ENCODE results near the gene IRAK1.

IRAK1 gene

DNA sequence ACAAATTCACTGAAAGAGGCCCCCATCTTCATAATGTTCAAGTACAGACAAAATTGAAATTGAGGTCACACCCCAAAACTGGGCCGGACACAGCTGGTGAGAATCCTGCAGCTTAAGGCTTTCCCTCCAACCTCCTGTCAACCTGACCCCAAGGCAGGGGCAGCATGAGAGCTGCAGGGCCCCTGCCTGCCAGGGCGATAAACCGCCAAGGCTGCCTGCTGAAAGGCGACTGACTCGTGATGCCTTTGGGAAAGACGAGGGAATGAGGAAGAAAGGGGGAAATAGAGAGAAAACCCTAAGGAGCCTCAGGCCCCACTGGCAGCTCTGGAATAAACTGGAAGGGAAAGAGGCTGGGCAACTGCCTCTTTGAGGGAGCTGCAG, 7.3 kb upstream of the IRAK1 start:
- Histone ChIP-seq H3K4me1 (ENCODE audit: insufficient read depth, low read length) (no peaks in the 10 kb centered on the region), H3K4me3 (ENCODE audit: low read depth in 1 of 2, low read length in 2 of 2) (no peak overlapping the region), H3K4me2 (ENCODE audit: insufficient read depth, low read length) (no peak overlapping the region), H3K36me3 (ENCODE audit: insufficient read depth, low read length) (peaks cover 52% of the 10 kb centered on the region), H3K27ac (ENCODE audit: low read length) (no peak overlapping the region), H3K79me2 (ENCODE audit: insufficient read depth, low read length) (0 out of 2 replicates have a peak, but pooled peaks cover 2% of the 10 kb centered on the region), H3K27me3 (ENCODE audit: insufficient read depth, low read length, poor library complexity) (no peaks in the 10 kb centered on the region), H3K9ac (ENCODE audit: low read depth, low read length) (no peak overlapping the region), H2AFZ (ENCODE audit: low read depth, low read length) (no peak overlapping the region), H3K9me3 (ENCODE audit: insufficient read depth, low read length, severe bottlenecking) (no peaks in the 10 kb centered on the region), H4K20me1 (ENCODE audit: insufficient read depth, low read length) (no peaks in the 10 kb centered on the region)
- DNase-seq (no peak), ATAC-seq (ENCODE audit: insufficient read depth, low read depth) (no peak)
- TF ChIP-seq, protein P1, sequence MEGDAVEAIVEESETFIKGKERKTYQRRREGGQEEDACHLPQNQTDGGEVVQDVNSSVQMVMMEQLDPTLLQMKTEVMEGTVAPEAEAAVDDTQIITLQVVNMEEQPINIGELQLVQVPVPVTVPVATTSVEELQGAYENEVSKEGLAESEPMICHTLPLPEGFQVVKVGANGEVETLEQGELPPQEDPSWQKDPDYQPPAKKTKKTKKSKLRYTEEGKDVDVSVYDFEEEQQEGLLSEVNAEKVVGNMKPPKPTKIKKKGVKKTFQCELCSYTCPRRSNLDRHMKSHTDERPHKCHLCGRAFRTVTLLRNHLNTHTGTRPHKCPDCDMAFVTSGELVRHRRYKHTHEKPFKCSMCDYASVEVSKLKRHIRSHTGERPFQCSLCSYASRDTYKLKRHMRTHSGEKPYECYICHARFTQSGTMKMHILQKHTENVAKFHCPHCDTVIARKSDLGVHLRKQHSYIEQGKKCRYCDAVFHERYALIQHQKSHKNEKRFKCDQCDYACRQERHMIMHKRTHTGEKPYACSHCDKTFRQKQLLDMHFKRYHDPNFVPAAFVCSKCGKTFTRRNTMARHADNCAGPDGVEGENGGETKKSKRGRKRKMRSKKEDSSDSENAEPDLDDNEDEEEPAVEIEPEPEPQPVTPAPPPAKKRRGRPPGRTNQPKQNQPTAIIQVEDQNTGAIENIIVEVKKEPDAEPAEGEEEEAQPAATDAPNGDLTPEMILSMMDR (IDR thresholded peaks at IDR 0.05; ENCODE audit: borderline replicate concordance, extremely low read depth, low read length, poor library complexity, severe bottlenecking) = no peak

DNA sequence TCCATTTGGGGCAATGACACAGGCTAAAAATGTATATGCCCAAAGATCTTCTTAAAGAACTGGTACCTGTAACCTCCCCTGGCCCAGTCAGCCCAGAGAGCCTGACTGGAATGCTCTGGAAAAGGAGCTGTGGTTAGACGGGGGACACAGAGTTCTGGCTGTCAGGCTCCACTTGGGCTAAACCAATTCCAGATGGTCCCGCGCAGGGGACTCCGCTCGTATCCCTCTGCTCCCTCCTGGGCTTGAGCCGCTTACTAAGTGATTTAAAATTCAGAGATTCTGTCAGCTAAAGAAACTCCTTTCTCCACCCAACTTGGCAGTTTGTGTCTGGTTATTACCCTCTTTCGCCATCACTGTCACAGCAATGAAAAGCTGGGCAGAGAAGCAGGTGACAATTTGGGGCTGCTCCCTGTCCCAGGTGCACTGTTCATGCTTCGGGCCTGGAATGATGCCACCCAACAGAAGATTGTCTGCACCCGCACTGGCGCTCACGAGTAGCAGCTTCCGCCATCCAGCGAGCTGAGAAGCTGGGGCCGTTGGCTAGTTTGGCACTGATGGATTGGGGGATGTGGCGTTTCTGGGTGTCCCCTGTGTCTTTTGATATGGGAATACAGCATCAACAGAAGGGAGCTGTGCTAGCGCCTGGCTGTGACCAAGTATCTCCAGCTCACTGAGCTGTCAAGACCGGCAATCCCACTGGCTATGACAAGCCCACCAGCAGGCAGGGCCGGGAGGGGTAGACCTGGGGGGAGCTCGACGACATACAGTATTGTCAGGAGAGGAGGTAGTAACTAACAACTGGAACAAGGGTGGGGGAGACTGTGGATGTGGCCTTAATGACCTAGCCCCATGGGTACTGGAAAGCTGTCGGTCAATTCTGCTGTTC, 6.7 kb upstream of the IRAK1 start:
- DNase-seq (no peak), ATAC-seq (ENCODE audit: insufficient read depth, low read depth) (no peak)
- Histone ChIP-seq H3K4me3 (ENCODE audit: low read depth in 1 of 2, low read length in 2 of 2) (no peak overlapping the region), H3K4me2 (ENCODE audit: insufficient read depth, low read length) (no peak overlapping the region), H3K36me3 (ENCODE audit: insufficient read depth, low read length) (peaks cover 46% of the 10 kb centered on the region), H3K27ac (ENCODE audit: low read length) (no peak overlapping the region), H3K4me1 (ENCODE audit: insufficient read depth, low read length) (peaks cover under 1% of the 10 kb centered on the region; the same call in 1 of the 2 replicates), H3K9ac (ENCODE audit: low read depth, low read length) (no peak overlapping the region), H3K9me3 (ENCODE audit: insufficient read depth, low read length, severe bottlenecking) (no peaks in the 10 kb centered on the region), H2AFZ (ENCODE audit: low read depth, low read length) (no peak overlapping the region), H3K27me3 (ENCODE audit: insufficient read depth, low read length, poor library complexity) (no peaks in the 10 kb centered on the region), H3K79me2 (ENCODE audit: insufficient read depth, low read length) (0 out of 2 replicates have a peak, but pooled peaks cover under 1% of the 10 kb centered on the region), H4K20me1 (ENCODE audit: insufficient read depth, low read length) (no peaks in the 10 kb centered on the region)
- TF ChIP-seq, protein P1 (IDR thresholded peaks at IDR 0.05; ENCODE audit: borderline replicate concordance, extremely low read depth, low read length, poor library complexity, severe bottlenecking) = no peak
- no peak for TF ChIP-seq EZH2 (IDR thresholded peaks at IDR 0.05; ENCODE audit: borderline replicate concordance, low read depth, low read length, severe bottlenecking)

DNA sequence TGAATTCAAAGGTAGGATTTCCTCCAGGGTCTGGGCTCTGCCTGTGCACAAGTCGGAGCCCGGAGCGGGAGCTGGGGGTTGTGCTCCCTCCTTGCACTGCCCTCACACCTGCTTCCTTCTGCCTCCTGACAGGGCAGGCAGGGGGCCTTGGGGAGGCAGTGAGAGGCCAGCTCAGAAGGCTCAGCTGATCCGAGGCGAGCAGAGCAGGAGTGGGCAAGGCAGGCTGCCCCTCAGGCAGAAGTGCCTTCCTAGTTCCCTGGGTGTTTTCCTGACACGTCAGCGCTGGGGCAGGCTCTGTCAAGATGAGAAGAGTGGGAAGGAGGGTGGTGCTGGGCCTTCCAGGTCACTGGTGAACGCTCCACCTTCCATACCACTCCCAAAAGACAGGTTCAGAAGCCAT, 5.5 kb upstream of the IRAK1 start:
- DNase-seq (no peak), ATAC-seq (ENCODE audit: insufficient read depth, low read depth) (no peak)
- H3K4me3 ChIP-seq (ENCODE audit: low read depth in 1 of 2, low read length in 2 of 2) = no peak overlapping the region
- H3K9ac ChIP-seq (ENCODE audit: low read depth, low read length) = no peak overlapping the region
- H3K27ac ChIP-seq (ENCODE audit: low read length) = no peak overlapping the region
- TF ChIP-seq, protein P1 (IDR thresholded peaks at IDR 0.05; ENCODE audit: borderline replicate concordance, extremely low read depth, low read length, poor library complexity, severe bottlenecking) = no peak
- TF ChIP-seq EZH2 (IDR thresholded peaks at IDR 0.05; ENCODE audit: borderline replicate concordance, low read depth, low read length, severe bottlenecking) = no peak
- peaks cover 36% of the 10 kb centered on the region for H3K36me3 ChIP-seq (ENCODE audit: insufficient read depth, low read length)
- H3K27me3 ChIP-seq (ENCODE audit: insufficient read depth, low read length, poor library complexity) = no peaks in the 10 kb centered on the region
- no peaks in the 10 kb centered on the region for H3K9me3 ChIP-seq (ENCODE audit: insufficient read depth, low read length, severe bottlenecking)
- H4K20me1 ChIP-seq (ENCODE audit: insufficient read depth, low read length) = no peaks in the 10 kb centered on the region
- no peak overlapping the region for H2AFZ ChIP-seq (ENCODE audit: low read depth, low read length)
- H3K79me2 ChIP-seq (ENCODE audit: insufficient read depth, low read length) = peaks cover 12% of the 10 kb centered on the region
- peaks cover 11% of the 10 kb centered on the region for H3K4me1 ChIP-seq (ENCODE audit: insufficient read depth, low read length)
- no peak overlapping the region for H3K4me2 ChIP-seq (ENCODE audit: insufficient read depth, low read length)

All from DND-41 (cell line).